NCI-H446 (cell line): ENCODE measurements around the gene ABAT.

Experiments
- DNase-seq, 2 experiments: peaks; one replicate each; lab custom pipeline; 2025; lab: John Stamatoyannopoulos, UW

Gene ABAT

GRCh38 chr16:8818504-8819270 is 144.3 kb downstream of the ABAT start:
- DNase-seq: no peak

GRCh38 chr16:8819411-8820034 is 145.1 kb downstream of the ABAT start:
- DNase-seq: no peak

DNA sequence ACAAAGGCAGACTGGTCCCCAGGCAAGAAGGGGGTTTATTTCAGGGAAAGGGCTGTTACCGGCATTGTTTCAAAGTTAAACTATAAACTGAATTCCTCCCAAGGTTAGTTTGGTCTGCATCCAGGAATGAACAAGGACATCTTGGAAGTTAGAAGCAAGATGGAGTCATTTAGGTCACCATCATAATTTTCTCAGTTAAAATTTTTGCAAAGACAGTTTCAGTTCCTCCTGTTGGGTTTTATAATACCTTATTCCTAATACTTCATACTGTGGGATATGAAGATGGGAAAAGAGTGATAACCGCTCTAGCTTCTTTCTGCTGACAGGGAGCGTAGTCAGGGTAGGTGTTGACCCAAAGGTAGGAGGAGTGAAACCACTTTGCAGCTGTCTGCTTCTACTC is 148.0 kb downstream of the ABAT start:
- DNase-seq: no peak

- DNase-seq: no peak
Measured at GRCh38 chr16:8826278-8826879, 152.0 kb downstream of the ABAT start.

DNA sequence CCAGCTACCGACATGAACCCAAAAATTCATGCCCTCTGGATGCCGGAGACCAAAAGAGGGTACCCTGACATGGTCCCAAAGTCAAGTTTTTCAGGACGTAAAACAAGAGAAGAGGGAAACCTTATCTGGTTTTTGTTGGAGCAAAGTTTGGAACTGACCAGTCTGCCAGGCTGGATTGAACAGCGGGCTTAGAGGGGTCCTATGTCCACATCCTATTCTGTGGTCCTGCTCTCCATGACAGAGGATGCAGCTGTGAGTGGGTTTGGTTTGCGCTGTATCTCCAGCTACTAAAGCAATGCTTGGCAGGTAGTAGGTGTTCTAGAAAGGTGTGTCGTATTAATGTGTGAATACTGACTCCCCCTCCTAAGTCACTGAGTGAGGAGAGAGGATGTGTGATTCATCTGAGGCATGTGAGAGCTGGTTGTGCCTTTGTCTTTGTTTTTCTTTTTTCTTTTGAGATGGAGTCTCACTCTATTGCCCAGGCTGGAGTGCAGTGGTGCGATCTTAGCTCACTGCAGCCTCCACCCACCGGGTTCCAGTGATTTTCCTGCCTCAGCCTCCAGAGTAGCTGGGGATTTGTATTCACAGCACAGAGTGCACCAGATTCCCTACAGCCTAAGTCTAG is 154.2 kb downstream of the ABAT start:
- no peak for DNase-seq

GRCh38 chr16:8831450-8831849 is 157.0 kb downstream of the ABAT start:
- no peak for DNase-seq

GRCh38 chr16:8831871-8832716 is 157.7 kb downstream of the ABAT start:
- no peak for DNase-seq

DNA sequence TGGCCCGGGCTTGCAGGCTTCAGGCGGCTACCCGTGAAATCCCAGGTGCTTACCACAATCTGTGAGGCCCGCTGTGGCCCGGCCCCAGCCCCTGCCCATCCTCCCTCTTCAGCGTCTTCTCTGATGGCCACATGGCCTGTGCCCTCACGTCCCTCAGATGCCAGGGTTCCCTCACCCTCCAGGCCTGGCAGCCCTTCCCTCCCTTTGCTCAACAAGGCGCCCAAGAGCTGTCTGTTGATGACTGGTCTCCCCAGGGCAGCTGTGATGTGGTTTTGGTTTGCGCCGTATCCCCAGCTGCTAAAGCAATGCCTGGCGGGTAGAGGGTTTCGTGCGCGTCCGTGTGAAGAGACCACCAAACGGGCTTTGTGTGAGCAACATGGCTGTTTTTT is 158.3 kb downstream of the ABAT start:
- no peak for DNase-seq
